Heart left ventricle (tissue), 13 donors: ENCODE data around the gene DIP2C.

Source experiments
- POLR2A ChIP-seq, 2 donors: fragments of 450-650 bp; IDR thresholded peaks; one replicate each; pipeline ENCODE4 v1.6.1; 2017; ENCODE audit warnings: antibody characterized with exemption in 2 of 2, mild to moderate bottlenecking in 2 of 2, moderate library complexity in 2 of 2
- TF ChIP-seq, protein P1 (sequence below), 12 donors: fragments of 200-600 bp; sonication (generic) in 4 of 12; IDR thresholded peaks; one replicate each; pipeline versions ENCODE4 v1.5.0 to v1.8.0; 2018 to 2022; ENCODE audit warnings: antibody characterized with exemption in 12 of 12, mild to moderate bottlenecking in 5 of 12
- donor health status: ischemic (EF 13 %, LVEDD 7.1; RV severe dilation, severe dysfunction).
- donor health status: DM: no; HTN: yes; CAD: no.
- donor health status: DM: no; HTN: no; CAD: no.
- donor health status: ischemic (EF 25% LVEDD 6.9; RV normal size, moderate dysfunction).
- donor health status: ischemic (EF 25% LVEDD 5.7; RV mildly dilated, moderate dysfunction).
- donor health status: ischemic (EF 35%, LVEDD 5.7; RV mildly dilated, moderate dysfunction).
- donor health status: nonischemic (EF 11% LVEDD 7.7; RV severe dilation, severe dysfunction).
- donor health status: DM: yes; HTN: yes; CAD: no.
- donor health status: PGD.
- donor health status: ischemic (EF 29% LVEDD 5.4; RV normal size, mild dysfunction).
- donor health status: nonischemic (EF 23%, LVEDD 6.1; RV moderate dilation, normal function).

DNA sequence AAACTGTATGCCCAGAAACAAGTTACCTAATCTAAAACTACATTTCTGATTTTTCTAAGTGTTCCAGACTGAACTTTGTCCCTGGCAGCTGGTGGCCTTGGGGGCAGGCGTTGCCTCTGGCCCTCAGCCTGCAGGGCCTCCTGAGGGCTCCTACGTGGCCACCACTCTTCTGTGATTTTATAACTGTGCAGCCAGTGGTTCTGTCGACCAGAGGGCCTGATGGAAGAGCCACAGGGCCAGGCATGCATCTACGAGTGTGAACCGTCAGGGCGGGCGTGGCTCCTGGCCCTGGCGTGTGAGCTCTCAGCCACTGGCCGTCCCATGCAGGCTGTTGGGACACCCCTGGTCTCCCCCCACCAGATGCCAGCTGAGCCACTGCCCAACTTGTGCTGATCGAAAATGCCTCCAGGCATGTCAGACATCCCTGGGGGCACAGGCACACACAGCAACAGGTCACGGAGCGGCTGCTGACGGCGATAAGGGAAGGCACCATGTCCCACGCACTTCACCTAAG lies 380.8 kb downstream of the DIP2C start:
- TF ChIP-seq, protein P1, sequence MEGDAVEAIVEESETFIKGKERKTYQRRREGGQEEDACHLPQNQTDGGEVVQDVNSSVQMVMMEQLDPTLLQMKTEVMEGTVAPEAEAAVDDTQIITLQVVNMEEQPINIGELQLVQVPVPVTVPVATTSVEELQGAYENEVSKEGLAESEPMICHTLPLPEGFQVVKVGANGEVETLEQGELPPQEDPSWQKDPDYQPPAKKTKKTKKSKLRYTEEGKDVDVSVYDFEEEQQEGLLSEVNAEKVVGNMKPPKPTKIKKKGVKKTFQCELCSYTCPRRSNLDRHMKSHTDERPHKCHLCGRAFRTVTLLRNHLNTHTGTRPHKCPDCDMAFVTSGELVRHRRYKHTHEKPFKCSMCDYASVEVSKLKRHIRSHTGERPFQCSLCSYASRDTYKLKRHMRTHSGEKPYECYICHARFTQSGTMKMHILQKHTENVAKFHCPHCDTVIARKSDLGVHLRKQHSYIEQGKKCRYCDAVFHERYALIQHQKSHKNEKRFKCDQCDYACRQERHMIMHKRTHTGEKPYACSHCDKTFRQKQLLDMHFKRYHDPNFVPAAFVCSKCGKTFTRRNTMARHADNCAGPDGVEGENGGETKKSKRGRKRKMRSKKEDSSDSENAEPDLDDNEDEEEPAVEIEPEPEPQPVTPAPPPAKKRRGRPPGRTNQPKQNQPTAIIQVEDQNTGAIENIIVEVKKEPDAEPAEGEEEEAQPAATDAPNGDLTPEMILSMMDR (IDR thresholded peaks at IDR 0.05): no peak
- no peak for TF ChIP-seq POLR2A (IDR thresholded peaks at IDR 0.05)
